GM23338 (cell line): ENCODE results near the gene ODAD3. TPM values are rescaled to one million over a fixed set of nuclear protein-coding genes. Genes with fewer than 3 reads are reported as not detected.

Source experiments
- ATAC-seq: fragments of 200-7000 bp; cut with Tn5 transposase; 3 replicates; pipeline ENCODE4 v1.9.1; 2020
- DNase-seq: peaks from one replicate; pipeline ENCODE4 v3.0.0-alpha.2; 2015; ENCODE audit warnings: low spot score
- H2AFZ ChIP-seq: fragments of 200-600 bp; sonication (generic); 2 replicates; pipeline ENCODE4 v1.8.0; 2016; ENCODE audit warnings: antibody characterized with exemption, mild to moderate bottlenecking, moderate library complexity
- H3F3A ChIP-seq: fragments of 200-600 bp; sonication (generic); replicated peaks from 2 replicates; pipeline ENCODE4 v1.8.0; 2017; ENCODE audit warnings: antibody characterized with exemption, mixed run types, low read depth
- H3K27ac ChIP-seq: fragments of 200-600 bp; sonication (generic); 2 replicates; pipeline ENCODE4 v1.6.1; 2016; ENCODE audit warnings: low read depth
- H3K27me3 ChIP-seq: fragments of 200-600 bp; sonication (generic); 2 replicates; pipeline ENCODE4 v1.8.0; 2016; ENCODE audit warnings: mild to moderate bottlenecking, mixed run types, moderate library complexity; ENCODE audit not compliant: insufficient read depth
- H3K36me3 ChIP-seq: fragments of 200-600 bp; sonication (generic); 2 replicates; pipeline ENCODE4 v1.8.0; 2016; ENCODE audit warnings: mild to moderate bottlenecking; ENCODE audit not compliant: insufficient read depth
- H3K4me1 ChIP-seq: fragments of 200-600 bp; sonication (generic); 2 replicates; pipeline ENCODE4 v1.8.0; 2016; ENCODE audit warnings: mild to moderate bottlenecking, moderate library complexity; ENCODE audit not compliant: insufficient read depth
- H3K4me2 ChIP-seq: fragments of 200-600 bp; sonication (generic); 2 replicates; pipeline ENCODE4 v1.7.1; 2017; ENCODE audit warnings: mixed run types
- H3K4me3 ChIP-seq: fragments of 200-600 bp; sonication (generic); 2 replicates; pipeline ENCODE4 v1.6.1; 2016; ENCODE audit warnings: mixed run types
- H3K79me2 ChIP-seq: fragments of 200-600 bp; sonication (generic); replicated peaks from 2 replicates; pipeline ENCODE4 v1.8.0; 2017; ENCODE audit warnings: mild to moderate bottlenecking; ENCODE audit not compliant: insufficient read depth
- H3K9me2 ChIP-seq: fragments of 200-600 bp; sonication (generic); 2 replicates; pipeline ENCODE4 v1.8.0; 2017; ENCODE audit not compliant: insufficient read depth
- H4K20me1 ChIP-seq: fragments of 200-600 bp; sonication (generic); replicated peaks from 2 replicates; pipeline ENCODE4 v1.8.0; 2017; ENCODE audit warnings: mild to moderate bottlenecking; ENCODE audit not compliant: insufficient read depth
- H3K27ac Mint-ChIP-seq: 2 replicates; pipeline ENCODE4 v1.8.0; 2020; ENCODE audit warnings: inconsistent platforms, mild to moderate bottlenecking, moderate library complexity, mixed read lengths
- H3K27me3 Mint-ChIP-seq: 3 replicates; pipeline ENCODE4 v1.8.0; 2022; ENCODE audit warnings: low read depth, mild to moderate bottlenecking, moderate library complexity, mixed read lengths, inconsistent platforms; ENCODE audit not compliant: insufficient read depth, poor library complexity
- H3K36me3 Mint-ChIP-seq: 3 replicates; pipeline ENCODE4 v1.8.0; 2021; ENCODE audit warnings: low read depth, mild to moderate bottlenecking, inconsistent platforms, moderate library complexity, mixed read lengths
- H3K4me1 Mint-ChIP-seq: 3 replicates; pipeline ENCODE4 v1.8.0; 2020; ENCODE audit warnings: mild to moderate bottlenecking, inconsistent platforms, mixed read lengths
- H3K4me3 Mint-ChIP-seq: 3 replicates; pipeline ENCODE4 v1.8.0; 2021; ENCODE audit warnings: moderate library complexity, mild to moderate bottlenecking, inconsistent platforms, mixed read lengths
- H3K9me3 Mint-ChIP-seq: 3 replicates; pipeline ENCODE4 v1.8.0; 2020; ENCODE audit warnings: moderate library complexity, mild to moderate bottlenecking, inconsistent platforms, mixed read lengths
- CREB1 ChIP-seq: fragments of 250-450 bp; sonication (Bioruptor Pico); IDR thresholded peaks from 2 replicates; pipeline ENCODE4 v1.5.0; 2020; ENCODE audit warnings: low read depth, mild to moderate bottlenecking, moderate library complexity
- EZH2 ChIP-seq: fragments of 200-600 bp; sonication (generic); IDR thresholded peaks from one replicate; pipeline ENCODE4 v1.8.0; 2017; ENCODE audit warnings: antibody characterized with exemption, mild to moderate bottlenecking, low read depth; ENCODE audit not compliant: unreplicated experiment
- EZH2phosphoT487 ChIP-seq: fragments of 200-600 bp; sonication (generic); IDR thresholded peaks from one replicate; pipeline ENCODE4 v1.8.1; 2018; ENCODE audit warnings: antibody characterized with exemption; ENCODE audit not compliant: unreplicated experiment
- JUNB ChIP-seq: IDR thresholded peaks from one replicate; pipeline ENCODE4 v1.6.1; 2016; ENCODE audit warnings: antibody characterized with exemption; ENCODE audit not compliant: unreplicated experiment
- NANOG ChIP-seq: IDR thresholded peaks from 2 replicates; pipeline ENCODE4 v1.6.1; 2016; ENCODE audit warnings: antibody characterized with exemption, borderline replicate concordance
- POLR2AphosphoS5 ChIP-seq: IDR thresholded peaks from 2 replicates; pipeline ENCODE4 v1.6.1; 2016; ENCODE audit warnings: antibody characterized with exemption, low read depth
- STAT1 ChIP-seq: IDR thresholded peaks from one replicate; pipeline ENCODE4 v1.6.1; 2016; ENCODE audit warnings: antibody characterized with exemption; ENCODE audit not compliant: unreplicated experiment
- ZNF114 ChIP-seq: fragments of 250-450 bp; sonication (Bioruptor Pico); IDR thresholded peaks from 2 replicates; pipeline ENCODE4 v1.5.0; 2020; ENCODE audit warnings: mild to moderate bottlenecking, moderate library complexity
- ZNF331 ChIP-seq: fragments of 250-450 bp; sonication (Bioruptor Pico); IDR thresholded peaks from 2 replicates; pipeline ENCODE4 v1.5.0; 2020; ENCODE audit warnings: low read depth, mild to moderate bottlenecking, moderate library complexity
- polyA plus RNA-seq: library from polyadenylated mRNA; unstranded; fragments of >200 nt; fragmentation: Nextera tagmentation; extraction: Ambion mirVana; gene quantifications from 2 replicates; pipeline ENCODE4 v1.2.1, GENCODE V29; 2016
- total RNA-seq: library from RNA; depleted of rRNA; stranded (reverse); fragments of >200 nt; shearing (Covaris generic); gene quantifications from 2 replicates; pipeline ENCODE4 v1.2.3, GENCODE V29; 2014
- TF ChIP-seq, protein P1 (sequence below): fragments of 250-450 bp; sonication (Bioruptor Pico); IDR thresholded peaks from 2 replicates; pipeline ENCODE4 v1.5.0; 2020; ENCODE audit warnings: mild to moderate bottlenecking, moderate library complexity
- TF ChIP-seq, protein P2 (sequence below), 2 experiments: fragments of 200-600 bp in 1 of 2; sonication (generic) in 1 of 2; conservative IDR thresholded peaks; 2 replicates each; pipeline versions ENCODE4 v1.5.1 to v1.6.1; 2016 to 2017; ENCODE audit warnings: antibody characterized with exemption in 2 of 2, low read depth in 2 of 2, mild to moderate bottlenecking in 2 of 2, moderate library complexity in 1 of 2
- TF ChIP-seq, protein P3 (sequence below): IDR thresholded peaks from one replicate; pipeline ENCODE4 v1.6.1; 2018; ENCODE audit warnings: antibody characterized with exemption; ENCODE audit not compliant: unreplicated experiment
- TF ChIP-seq, protein P4 (sequence below): IDR thresholded peaks from 2 replicates; pipeline ENCODE4 v1.6.1; 2016; ENCODE audit warnings: antibody characterized with exemption

The ODAD3 gene
- total and polyA plus RNA-seq, 2 experiments from 2014 or later: 1.5 to 6.1 TPM

DNA sequence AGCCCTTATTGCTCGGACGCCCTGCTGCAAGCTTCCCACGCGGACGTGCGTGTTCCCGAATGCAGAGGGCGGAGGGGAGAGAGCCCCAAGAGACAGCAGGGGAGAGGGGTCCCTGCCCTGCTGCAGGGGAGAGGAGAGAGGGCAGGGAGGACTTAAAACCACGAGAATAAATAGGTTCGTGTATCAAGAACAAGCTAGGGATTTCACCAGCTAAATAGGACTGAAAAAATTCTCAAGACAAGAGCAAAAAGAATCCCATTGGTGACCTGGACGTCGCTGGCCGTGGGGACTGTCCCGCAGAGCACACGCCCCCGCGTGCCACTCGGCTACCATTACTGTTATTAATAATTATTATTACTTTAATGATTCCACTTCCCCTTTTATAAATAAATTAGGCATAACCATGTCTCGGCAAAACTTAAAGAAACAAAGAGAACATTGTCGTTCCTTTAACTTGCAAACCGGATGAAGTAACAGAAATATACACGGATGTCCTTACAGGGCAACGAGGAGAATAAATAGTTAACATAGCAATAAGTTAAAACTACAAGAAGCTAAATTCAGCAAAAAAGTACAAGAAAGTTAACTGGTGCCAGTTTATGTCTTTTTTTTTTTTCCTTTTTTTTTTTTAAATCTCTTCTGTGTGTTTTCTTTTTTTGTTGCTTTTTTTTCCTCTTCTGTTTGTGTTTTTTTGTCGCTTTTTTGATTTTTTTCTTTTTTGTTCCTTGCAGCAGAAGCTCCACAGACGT is 17.1 kb upstream of the ODAD3 start:
- Mint-ChIP-seq H3K4me1 (peaks cover 22% of the 10 kb centered on the region), H3K9me3 (no peaks in the 10 kb centered on the region; the same call in 2 of the 3 replicates), H3K27ac (peak overlapping the region; percentile 92), H3K36me3 (peaks cover 20% of the 10 kb centered on the region), H3K4me3 (peak overlapping the region; percentile 45), H3K27me3 (peaks cover 12% of the 10 kb centered on the region)
- TF ChIP-seq JUNB: no peak
- TF ChIP-seq, protein P1, sequence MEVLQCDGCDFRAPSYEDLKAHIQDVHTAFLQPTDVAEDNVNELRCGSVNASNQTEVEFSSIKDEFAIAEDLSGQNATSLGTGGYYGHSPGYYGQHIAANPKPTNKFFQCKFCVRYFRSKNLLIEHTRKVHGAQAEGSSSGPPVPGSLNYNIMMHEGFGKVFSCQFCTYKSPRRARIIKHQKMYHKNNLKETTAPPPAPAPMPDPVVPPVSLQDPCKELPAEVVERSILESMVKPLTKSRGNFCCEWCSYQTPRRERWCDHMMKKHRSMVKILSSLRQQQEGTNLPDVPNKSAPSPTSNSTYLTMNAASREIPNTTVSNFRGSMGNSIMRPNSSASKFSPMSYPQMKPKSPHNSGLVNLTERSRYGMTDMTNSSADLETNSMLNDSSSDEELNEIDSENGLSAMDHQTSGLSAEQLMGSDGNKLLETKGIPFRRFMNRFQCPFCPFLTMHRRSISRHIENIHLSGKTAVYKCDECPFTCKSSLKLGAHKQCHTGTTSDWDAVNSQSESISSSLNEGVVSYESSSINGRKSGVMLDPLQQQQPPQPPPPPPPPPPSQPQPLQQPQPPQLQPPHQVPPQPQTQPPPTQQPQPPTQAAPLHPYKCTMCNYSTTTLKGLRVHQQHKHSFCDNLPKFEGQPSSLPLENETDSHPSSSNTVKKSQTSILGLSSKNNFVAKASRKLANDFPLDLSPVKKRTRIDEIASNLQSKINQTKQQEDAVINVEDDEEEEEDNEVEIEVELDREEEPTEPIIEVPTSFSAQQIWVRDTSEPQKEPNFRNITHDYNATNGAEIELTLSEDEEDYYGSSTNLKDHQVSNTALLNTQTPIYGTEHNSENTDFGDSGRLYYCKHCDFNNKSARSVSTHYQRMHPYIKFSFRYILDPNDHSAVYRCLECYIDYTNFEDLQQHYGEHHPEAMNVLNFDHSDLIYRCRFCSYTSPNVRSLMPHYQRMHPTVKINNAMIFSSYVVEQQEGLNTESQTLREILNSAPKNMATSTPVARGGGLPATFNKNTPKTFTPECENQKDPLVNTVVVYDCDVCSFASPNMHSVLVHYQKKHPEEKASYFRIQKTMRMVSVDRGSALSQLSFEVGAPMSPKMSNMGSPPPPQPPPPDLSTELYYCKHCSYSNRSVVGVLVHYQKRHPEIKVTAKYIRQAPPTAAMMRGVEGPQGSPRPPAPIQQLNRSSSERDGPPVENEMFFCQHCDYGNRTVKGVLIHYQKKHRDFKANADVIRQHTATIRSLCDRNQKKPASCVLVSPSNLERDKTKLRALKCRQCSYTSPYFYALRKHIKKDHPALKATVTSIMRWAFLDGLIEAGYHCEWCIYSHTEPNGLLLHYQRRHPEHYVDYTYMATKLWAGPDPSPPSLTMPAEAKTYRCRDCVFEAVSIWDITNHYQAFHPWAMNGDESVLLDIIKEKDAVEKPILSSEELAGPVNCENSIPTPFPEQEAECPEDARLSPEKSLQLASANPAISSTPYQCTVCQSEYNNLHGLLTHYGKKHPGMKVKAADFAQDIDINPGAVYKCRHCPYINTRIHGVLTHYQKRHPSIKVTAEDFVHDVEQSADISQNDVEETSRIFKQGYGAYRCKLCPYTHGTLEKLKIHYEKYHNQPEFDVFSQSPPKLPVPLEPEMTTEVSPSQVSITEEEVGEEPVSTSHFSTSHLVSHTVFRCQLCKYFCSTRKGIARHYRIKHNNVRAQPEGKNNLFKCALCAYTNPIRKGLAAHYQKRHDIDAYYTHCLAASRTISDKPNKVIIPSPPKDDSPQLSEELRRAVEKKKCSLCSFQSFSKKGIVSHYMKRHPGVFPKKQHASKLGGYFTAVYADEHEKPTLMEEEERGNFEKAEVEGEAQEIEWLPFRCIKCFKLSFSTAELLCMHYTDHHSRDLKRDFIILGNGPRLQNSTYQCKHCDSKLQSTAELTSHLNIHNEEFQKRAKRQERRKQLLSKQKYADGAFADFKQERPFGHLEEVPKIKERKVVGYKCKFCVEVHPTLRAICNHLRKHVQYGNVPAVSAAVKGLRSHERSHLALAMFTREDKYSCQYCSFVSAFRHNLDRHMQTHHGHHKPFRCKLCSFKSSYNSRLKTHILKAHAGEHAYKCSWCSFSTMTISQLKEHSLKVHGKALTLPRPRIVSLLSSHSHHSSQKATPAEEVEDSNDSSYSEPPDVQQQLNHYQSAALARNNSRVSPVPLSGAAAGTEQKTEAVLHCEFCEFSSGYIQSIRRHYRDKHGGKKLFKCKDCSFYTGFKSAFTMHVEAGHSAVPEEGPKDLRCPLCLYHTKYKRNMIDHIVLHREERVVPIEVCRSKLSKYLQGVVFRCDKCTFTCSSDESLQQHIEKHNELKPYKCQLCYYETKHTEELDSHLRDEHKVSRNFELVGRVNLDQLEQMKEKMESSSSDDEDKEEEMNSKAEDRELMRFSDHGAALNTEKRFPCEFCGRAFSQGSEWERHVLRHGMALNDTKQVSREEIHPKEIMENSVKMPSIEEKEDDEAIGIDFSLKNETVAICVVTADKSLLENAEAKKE (CRISPR knock-in tag): no peak
- TF ChIP-seq STAT1: no peak
- TF ChIP-seq, protein P2, sequence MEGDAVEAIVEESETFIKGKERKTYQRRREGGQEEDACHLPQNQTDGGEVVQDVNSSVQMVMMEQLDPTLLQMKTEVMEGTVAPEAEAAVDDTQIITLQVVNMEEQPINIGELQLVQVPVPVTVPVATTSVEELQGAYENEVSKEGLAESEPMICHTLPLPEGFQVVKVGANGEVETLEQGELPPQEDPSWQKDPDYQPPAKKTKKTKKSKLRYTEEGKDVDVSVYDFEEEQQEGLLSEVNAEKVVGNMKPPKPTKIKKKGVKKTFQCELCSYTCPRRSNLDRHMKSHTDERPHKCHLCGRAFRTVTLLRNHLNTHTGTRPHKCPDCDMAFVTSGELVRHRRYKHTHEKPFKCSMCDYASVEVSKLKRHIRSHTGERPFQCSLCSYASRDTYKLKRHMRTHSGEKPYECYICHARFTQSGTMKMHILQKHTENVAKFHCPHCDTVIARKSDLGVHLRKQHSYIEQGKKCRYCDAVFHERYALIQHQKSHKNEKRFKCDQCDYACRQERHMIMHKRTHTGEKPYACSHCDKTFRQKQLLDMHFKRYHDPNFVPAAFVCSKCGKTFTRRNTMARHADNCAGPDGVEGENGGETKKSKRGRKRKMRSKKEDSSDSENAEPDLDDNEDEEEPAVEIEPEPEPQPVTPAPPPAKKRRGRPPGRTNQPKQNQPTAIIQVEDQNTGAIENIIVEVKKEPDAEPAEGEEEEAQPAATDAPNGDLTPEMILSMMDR (conservative IDR thresholded peaks at IDR 0.05; ENCODE audit: low read depth in 2 of 2): no peak
- no peak for TF ChIP-seq EZH2phosphoT487
- no peak for TF ChIP-seq ZNF114 (CRISPR knock-in tag)
- TF ChIP-seq POLR2AphosphoS5: no peak
- TF ChIP-seq ZNF331: no peak
- TF ChIP-seq EZH2: no peak
- TF ChIP-seq, protein P3, sequence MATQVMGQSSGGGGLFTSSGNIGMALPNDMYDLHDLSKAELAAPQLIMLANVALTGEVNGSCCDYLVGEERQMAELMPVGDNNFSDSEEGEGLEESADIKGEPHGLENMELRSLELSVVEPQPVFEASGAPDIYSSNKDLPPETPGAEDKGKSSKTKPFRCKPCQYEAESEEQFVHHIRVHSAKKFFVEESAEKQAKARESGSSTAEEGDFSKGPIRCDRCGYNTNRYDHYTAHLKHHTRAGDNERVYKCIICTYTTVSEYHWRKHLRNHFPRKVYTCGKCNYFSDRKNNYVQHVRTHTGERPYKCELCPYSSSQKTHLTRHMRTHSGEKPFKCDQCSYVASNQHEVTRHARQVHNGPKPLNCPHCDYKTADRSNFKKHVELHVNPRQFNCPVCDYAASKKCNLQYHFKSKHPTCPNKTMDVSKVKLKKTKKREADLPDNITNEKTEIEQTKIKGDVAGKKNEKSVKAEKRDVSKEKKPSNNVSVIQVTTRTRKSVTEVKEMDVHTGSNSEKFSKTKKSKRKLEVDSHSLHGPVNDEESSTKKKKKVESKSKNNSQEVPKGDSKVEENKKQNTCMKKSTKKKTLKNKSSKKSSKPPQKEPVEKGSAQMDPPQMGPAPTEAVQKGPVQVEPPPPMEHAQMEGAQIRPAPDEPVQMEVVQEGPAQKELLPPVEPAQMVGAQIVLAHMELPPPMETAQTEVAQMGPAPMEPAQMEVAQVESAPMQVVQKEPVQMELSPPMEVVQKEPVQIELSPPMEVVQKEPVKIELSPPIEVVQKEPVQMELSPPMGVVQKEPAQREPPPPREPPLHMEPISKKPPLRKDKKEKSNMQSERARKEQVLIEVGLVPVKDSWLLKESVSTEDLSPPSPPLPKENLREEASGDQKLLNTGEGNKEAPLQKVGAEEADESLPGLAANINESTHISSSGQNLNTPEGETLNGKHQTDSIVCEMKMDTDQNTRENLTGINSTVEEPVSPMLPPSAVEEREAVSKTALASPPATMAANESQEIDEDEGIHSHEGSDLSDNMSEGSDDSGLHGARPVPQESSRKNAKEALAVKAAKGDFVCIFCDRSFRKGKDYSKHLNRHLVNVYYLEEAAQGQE: no peak
- no peak for TF ChIP-seq CREB1 (CRISPR knock-in tag)
- TF ChIP-seq, protein P4, sequence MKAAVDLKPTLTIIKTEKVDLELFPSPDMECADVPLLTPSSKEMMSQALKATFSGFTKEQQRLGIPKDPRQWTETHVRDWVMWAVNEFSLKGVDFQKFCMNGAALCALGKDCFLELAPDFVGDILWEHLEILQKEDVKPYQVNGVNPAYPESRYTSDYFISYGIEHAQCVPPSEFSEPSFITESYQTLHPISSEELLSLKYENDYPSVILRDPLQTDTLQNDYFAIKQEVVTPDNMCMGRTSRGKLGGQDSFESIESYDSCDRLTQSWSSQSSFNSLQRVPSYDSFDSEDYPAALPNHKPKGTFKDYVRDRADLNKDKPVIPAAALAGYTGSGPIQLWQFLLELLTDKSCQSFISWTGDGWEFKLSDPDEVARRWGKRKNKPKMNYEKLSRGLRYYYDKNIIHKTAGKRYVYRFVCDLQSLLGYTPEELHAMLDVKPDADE: no peak
- no peak for TF ChIP-seq NANOG
- peak overlapping the region; percentile 12; the same call in 1 of the 2 replicates for H3K4me3 ChIP-seq
- no peak overlapping the region; the same call in 1 of the 2 replicates for H3K27ac ChIP-seq
- 0 out of 2 replicates have a peak, but pooled peaks cover 9% of the 10 kb centered on the region for H3F3A ChIP-seq
- no peaks in the 10 kb centered on the region for H3K9me2 ChIP-seq
- no peaks in the 10 kb centered on the region for H3K27me3 ChIP-seq
- ATAC-seq: peak; percentile 6; the same call in 2 of the 3 replicates
- peaks cover 31% of the 10 kb centered on the region for H3K4me1 ChIP-seq
- H4K20me1 ChIP-seq: no peaks in the 10 kb centered on the region
- no peak overlapping the region for H2AFZ ChIP-seq
- no peaks in the 10 kb centered on the region for H3K79me2 ChIP-seq
- H3K36me3 ChIP-seq: no peaks in the 10 kb centered on the region; the same call in 1 of the 2 replicates
- peak; percentile 45 for DNase-seq
- H3K4me2 ChIP-seq: peak overlapping the region; percentile 55
